ENCODE data around the gene OR8G5.
"Not testable (repeated sequence)": the region's sequence is repeated elsewhere in the genome, so short reads cannot be mapped to it uniquely, and the experiment has no call there.

OR8G5 gene

GRCh38 chr11:124249869-124250268 is 6.3 kb upstream of the OR8G5 start:
- peak overlapping the region; percentile 66 for H3K27ac Mint-ChIP-seq
- intact Hi-C loops (cut with micrococcal nuclease); H3K36me3 Mint-ChIP-seq (ENCODE audit: low read depth); H3K4me3 Mint-ChIP-seq; H3K27me3 Mint-ChIP-seq: not testable (repeated sequence)
- peaks cover 15% of the 10 kb centered on the region for H3K9me3 Mint-ChIP-seq
- peaks cover 10% of the 10 kb centered on the region for H3K4me1 Mint-ChIP-seq (ENCODE audit: low read depth)

GRCh38 chr11:124265041-124265440 is 8.9 kb downstream of the OR8G5 start:
- H3K9me3 Mint-ChIP-seq; intact Hi-C loops (cut with micrococcal nuclease); H3K27me3 Mint-ChIP-seq; H3K36me3 Mint-ChIP-seq (ENCODE audit: low read depth); H3K4me3 Mint-ChIP-seq: not testable (repeated sequence)
- H3K27ac Mint-ChIP-seq = peak overlapping the region; percentile 40
- peaks cover 17% of the 10 kb centered on the region for H3K4me1 Mint-ChIP-seq (ENCODE audit: low read depth)

- intact Hi-C loops (cut with micrococcal nuclease); H3K9me3 Mint-ChIP-seq; H3K4me1 Mint-ChIP-seq (ENCODE audit: low read depth); H3K36me3 Mint-ChIP-seq (ENCODE audit: low read depth); H3K27ac Mint-ChIP-seq; H3K4me3 Mint-ChIP-seq; H3K27me3 Mint-ChIP-seq: not testable (repeated sequence)
These were observed 14.7 kb downstream of the OR8G5 start for GRCh38 chr11:124270886-124271285.

GRCh38 chr11:124274000-124274399 is 17.8 kb downstream of the OR8G5 start:
- no peaks in the 10 kb centered on the region for H3K36me3 Mint-ChIP-seq (ENCODE audit: low read depth)
- H3K9me3 Mint-ChIP-seq = no peaks in the 10 kb centered on the region
- H3K4me1 Mint-ChIP-seq (ENCODE audit: low read depth) = peaks cover 8% of the 10 kb centered on the region
- no peak overlapping the region for H3K27ac Mint-ChIP-seq
- intact Hi-C loops (cut with micrococcal nuclease) = no loop called here
- no peaks in the 10 kb centered on the region for H3K27me3 Mint-ChIP-seq
- no peak overlapping the region for H3K4me3 Mint-ChIP-seq

- no peak overlapping the region for H3K27ac Mint-ChIP-seq
- H3K36me3 Mint-ChIP-seq (ENCODE audit: low read depth) = no peaks in the 10 kb centered on the region
- H3K27me3 Mint-ChIP-seq = no peaks in the 10 kb centered on the region
- intact Hi-C loops (cut with micrococcal nuclease) = loop anchor here (5.0 kb wide), 1 partner anchor 204 kb away; no protein-coding TSS in a partner anchor
- no peaks in the 10 kb centered on the region for H3K9me3 Mint-ChIP-seq
- H3K4me3 Mint-ChIP-seq = no peak overlapping the region
- peaks cover 8% of the 10 kb centered on the region for H3K4me1 Mint-ChIP-seq (ENCODE audit: low read depth)
These were observed 19.9 kb downstream of the OR8G5 start for GRCh38 chr11:124276081-124276480.

GRCh38 chr11:124277207-124277606 is 21.0 kb downstream of the OR8G5 start:
- Mint-ChIP-seq H3K27me3 (no peaks in the 10 kb centered on the region), H3K4me3 (no peak overlapping the region), H3K27ac (peak overlapping the region; percentile 33), H3K36me3 (ENCODE audit: low read depth) (no peaks in the 10 kb centered on the region), H3K9me3 (peaks cover 9% of the 10 kb centered on the region), H3K4me1 (ENCODE audit: low read depth) (peaks cover 8% of the 10 kb centered on the region)
- intact Hi-C loops (cut with micrococcal nuclease) = loop anchor here (5.0 kb wide), 1 partner anchor 205 kb away; no protein-coding TSS in a partner anchor

- intact Hi-C loops (cut with micrococcal nuclease) = loop anchor here (5.0 kb wide), 1 partner anchor 206 kb away; no protein-coding TSS in a partner anchor
- peaks cover 8% of the 10 kb centered on the region for H3K4me1 Mint-ChIP-seq (ENCODE audit: low read depth)
- peaks cover 9% of the 10 kb centered on the region for H3K9me3 Mint-ChIP-seq
- H3K36me3 Mint-ChIP-seq (ENCODE audit: low read depth) = no peaks in the 10 kb centered on the region
- peak overlapping the region; percentile 33 for H3K27ac Mint-ChIP-seq
- no peak overlapping the region for H3K4me3 Mint-ChIP-seq
- no peaks in the 10 kb centered on the region for H3K27me3 Mint-ChIP-seq
These were observed 21.6 kb downstream of the OR8G5 start for GRCh38 chr11:124277804-124278203.

- no peak overlapping the region for H3K4me3 Mint-ChIP-seq
- intact Hi-C loops (cut with micrococcal nuclease) = loop anchor here (5.0 kb wide), 1 partner anchor 206 kb away; no protein-coding TSS in a partner anchor
- H3K27ac Mint-ChIP-seq = no peak overlapping the region
- H3K27me3 Mint-ChIP-seq = no peaks in the 10 kb centered on the region
- no peaks in the 10 kb centered on the region for H3K36me3 Mint-ChIP-seq (ENCODE audit: low read depth)
- peaks cover 8% of the 10 kb centered on the region for H3K4me1 Mint-ChIP-seq (ENCODE audit: low read depth)
- peaks cover 9% of the 10 kb centered on the region for H3K9me3 Mint-ChIP-seq
These were observed 22.1 kb downstream of the OR8G5 start for GRCh38 chr11:124278261-124278660.

- Mint-ChIP-seq H3K27ac (no peak overlapping the region), H3K4me1 (ENCODE audit: low read depth) (no peaks in the 10 kb centered on the region), H3K36me3 (ENCODE audit: low read depth) (no peaks in the 10 kb centered on the region), H3K9me3 (peaks cover 17% of the 10 kb centered on the region), H3K4me3 (no peak overlapping the region), H3K27me3 (no peaks in the 10 kb centered on the region)
- intact Hi-C loops (cut with micrococcal nuclease) = no loop called here
These were observed 29.6 kb downstream of the OR8G5 start for GRCh38 chr11:124285610-124286344.

GRCh38 chr11:124294687-124295086 is 38.5 kb downstream of the OR8G5 start:
- Mint-ChIP-seq H3K9me3 (no peaks in the 10 kb centered on the region), H3K4me3 (no peak overlapping the region), H3K27ac (no peak overlapping the region), H3K36me3 (ENCODE audit: low read depth) (no peaks in the 10 kb centered on the region), H3K4me1 (ENCODE audit: low read depth) (peaks cover 8% of the 10 kb centered on the region), H3K27me3 (no peaks in the 10 kb centered on the region)
- intact Hi-C loops (cut with micrococcal nuclease) = no loop called here

GRCh38 chr11:124296016-124296415 is 39.8 kb downstream of the OR8G5 start:
- intact Hi-C loops (cut with micrococcal nuclease) = no loop called here
- Mint-ChIP-seq H3K4me1 (ENCODE audit: low read depth) (peaks cover 8% of the 10 kb centered on the region), H3K27ac (no peak overlapping the region), H3K4me3 (no peak overlapping the region), H3K27me3 (no peaks in the 10 kb centered on the region), H3K36me3 (ENCODE audit: low read depth) (no peaks in the 10 kb centered on the region), H3K9me3 (no peaks in the 10 kb centered on the region)

GRCh38 chr11:124297921-124298320 is 41.7 kb downstream of the OR8G5 start:
- intact Hi-C loops (cut with micrococcal nuclease) = no loop called here
- H3K27ac Mint-ChIP-seq = no peak overlapping the region
- peaks cover 8% of the 10 kb centered on the region for H3K4me1 Mint-ChIP-seq (ENCODE audit: low read depth)
- H3K4me3 Mint-ChIP-seq = no peak overlapping the region
- H3K27me3 Mint-ChIP-seq = no peaks in the 10 kb centered on the region
- no peaks in the 10 kb centered on the region for H3K36me3 Mint-ChIP-seq (ENCODE audit: low read depth)
- H3K9me3 Mint-ChIP-seq = no peaks in the 10 kb centered on the region

- Mint-ChIP-seq H3K9me3 (no peaks in the 10 kb centered on the region), H3K27me3 (no peaks in the 10 kb centered on the region), H3K36me3 (ENCODE audit: low read depth) (no peaks in the 10 kb centered on the region), H3K4me1 (ENCODE audit: low read depth) (no peaks in the 10 kb centered on the region), H3K4me3 (no peak overlapping the region), H3K27ac (no peak overlapping the region)
- intact Hi-C loops (cut with micrococcal nuclease) = no loop called here
These were observed 45.4 kb downstream of the OR8G5 start for GRCh38 chr11:124301548-124301947.

- Mint-ChIP-seq H3K9me3 (no peaks in the 10 kb centered on the region), H3K36me3 (ENCODE audit: low read depth) (no peaks in the 10 kb centered on the region), H3K27ac (no peak overlapping the region), H3K27me3 (no peaks in the 10 kb centered on the region), H3K4me3 (no peak overlapping the region), H3K4me1 (ENCODE audit: low read depth) (no peaks in the 10 kb centered on the region)
- intact Hi-C loops (cut with micrococcal nuclease) = no loop called here
These were observed 46.4 kb downstream of the OR8G5 start for GRCh38 chr11:124302347-124303125.

Measured in dendritic cell treated with granulocyte-macrophage colony-stimulating factor and Interleukin-4, amounts not matched to agents 40 ng/mL and 50 ng/mL, for 4 days (primary cell).